UCSD-AML1 (cell line): ENCODE data around the gene AMZ2.
"Not testable (repeated sequence)": the region's sequence is repeated elsewhere in the genome, so short reads cannot be mapped to it uniquely, and the experiment has no call there.

Experiments
- DNase-seq: peaks from one replicate; lab custom pipeline; 2025; ENCODE audit not compliant: unreplicated experiment; lab: John Stamatoyannopoulos, UW

The AMZ2 gene

DNA sequence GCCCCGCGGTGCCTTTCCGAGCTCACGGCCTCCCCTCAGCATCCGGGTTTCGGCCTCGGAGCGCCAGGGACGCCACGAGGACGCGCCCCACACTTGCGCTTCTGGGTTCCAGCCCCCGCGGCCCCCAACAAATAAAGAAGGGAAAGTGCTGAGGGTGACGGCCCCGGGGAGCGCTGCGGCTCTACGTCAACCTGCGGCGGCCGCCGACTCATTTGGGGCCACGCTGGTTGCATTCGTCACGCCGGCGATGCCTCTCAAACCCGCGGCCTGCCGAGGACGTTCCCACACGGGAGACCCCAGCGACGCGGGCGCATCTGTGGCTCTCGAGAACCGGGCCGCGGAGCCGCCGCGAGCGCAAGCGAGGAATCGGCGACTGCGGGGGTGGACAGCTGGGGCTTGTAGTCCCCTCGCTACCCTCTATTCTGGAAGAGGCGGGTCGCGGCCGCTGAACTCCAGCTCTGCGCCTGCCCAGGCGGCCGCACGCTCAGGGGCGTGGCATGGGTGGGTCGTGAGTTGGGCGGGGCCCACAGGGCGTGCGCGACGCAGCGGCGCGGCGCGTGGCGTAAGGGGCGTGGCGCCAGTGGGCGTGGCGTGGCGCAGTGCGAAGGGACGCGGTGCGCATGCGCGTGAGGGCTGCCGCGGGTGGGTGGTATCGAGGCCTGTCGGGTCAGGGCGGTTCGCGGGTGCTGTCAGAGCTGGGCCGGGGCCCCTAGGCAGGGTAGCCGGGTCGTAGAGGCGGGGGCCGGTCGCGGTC lies at the start of gene AMZ2:
Gene AMZ2, plus strand, starts transcription at position 599 of the 754 bp plus-strand sequence. CDS start 2,145 bp downstream, outside the sequence.
- peak; percentile 98 for DNase-seq

GRCh38 chr17:68198931-68199836 lies 48.7 kb upstream of the AMZ2 start:
- no peak for DNase-seq

DNA sequence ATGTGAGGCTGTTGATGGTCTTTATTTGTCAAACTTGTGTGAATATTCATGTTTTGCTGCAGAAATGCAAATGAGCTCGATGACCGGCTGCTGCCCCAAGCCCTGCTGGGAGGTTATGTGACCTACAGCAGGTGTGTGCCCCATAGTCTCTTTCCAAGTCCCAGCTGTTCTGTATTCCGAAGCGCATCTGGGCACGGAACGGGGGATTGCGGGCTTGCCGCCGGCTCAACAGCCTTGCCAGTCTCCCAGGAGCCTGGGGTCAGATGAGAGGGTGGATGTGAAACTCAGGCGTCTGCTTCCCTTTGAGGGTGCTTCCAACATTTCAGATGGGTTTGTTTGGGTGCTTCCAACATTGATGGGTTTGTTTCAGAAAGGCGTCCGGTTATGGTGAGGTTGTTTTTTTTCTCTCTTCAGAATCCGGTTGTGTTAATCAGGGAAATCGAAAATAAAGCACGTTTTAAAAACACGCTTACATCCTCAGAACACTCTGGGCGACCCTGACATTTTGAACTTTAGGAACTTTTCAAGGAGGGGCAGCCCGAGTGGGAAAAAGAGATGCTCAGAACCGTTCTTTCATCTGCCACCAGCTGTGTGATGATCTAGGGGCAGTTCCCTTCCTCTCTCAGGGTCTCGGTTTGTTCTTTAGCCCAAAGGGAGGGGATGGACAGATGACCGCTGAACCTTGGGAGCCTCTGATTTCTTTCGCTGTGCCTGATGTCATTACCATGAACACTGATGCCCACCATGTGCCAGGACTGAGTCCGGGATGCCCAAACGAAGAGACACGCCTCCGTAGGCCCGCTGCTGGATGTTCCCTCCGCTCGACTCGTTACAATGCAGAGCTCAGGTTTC lies 47.8 kb upstream of the AMZ2 start:
- DNase-seq, result no peak

- peak; percentile 79 for DNase-seq
These were observed 47.0 kb upstream of the AMZ2 start for GRCh38 chr17:68200689-68201417.

DNA sequence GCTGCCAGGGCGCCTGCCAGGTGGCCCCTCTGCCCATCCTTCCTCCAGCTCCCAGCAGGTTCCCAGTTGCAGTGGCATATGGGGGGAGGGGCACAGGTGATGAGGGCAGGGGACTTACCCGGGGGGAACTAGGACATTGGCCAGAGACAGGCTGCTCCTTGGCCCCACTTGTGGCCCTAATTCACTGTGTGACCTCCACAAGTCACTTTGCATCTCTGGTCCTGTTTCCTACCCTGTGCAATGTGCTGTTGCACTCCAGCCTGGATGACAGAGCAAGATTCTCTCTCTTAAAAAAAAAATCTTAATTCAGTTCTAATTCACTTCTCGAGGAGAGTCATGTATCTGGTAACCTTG lies 46.4 kb upstream of the AMZ2 start:
- not testable (repeated sequence) for DNase-seq

DNA sequence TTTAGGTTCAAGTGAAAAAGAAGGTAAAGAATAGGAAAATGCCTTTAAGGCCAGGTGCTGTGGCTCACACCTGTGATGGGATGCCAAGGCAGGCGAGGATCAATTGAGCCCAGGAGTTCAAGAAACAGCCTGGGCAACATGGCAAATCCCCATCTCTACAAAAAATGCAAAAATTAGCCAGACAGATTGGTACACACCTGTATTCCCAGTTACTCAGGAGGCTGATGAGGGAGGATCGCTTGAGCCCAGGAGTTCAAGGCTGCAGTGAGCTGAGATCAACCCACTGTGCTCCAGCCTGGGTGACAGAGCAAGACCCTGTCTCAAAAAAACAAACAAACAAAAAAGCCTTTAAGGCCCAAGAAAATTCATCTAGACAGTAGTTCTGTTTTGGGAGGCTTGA lies 45.5 kb upstream of the AMZ2 start:
- DNase-seq, result not testable (repeated sequence)

DNA sequence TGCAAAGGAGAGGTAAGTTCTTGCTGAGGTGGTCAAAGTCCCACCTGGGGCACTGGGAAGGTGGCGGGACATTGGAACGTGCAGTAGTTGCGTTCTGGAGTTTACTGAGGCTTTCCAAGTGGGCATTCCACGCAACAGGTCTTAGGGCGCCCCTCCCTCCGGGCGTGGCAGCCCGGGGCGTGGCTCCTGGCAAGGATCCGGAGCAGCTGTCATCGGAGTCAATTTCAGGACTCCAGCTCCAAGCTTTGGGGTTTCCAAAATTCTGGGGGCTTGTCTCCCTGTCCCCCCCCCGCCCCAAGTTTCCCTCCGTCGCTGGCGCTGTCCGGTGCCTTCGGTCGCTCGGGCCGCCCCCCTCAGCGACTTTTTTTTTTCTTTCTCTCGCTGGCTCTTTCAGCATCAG lies 43.1 kb upstream of the AMZ2 start:
- no peak for DNase-seq

DNA sequence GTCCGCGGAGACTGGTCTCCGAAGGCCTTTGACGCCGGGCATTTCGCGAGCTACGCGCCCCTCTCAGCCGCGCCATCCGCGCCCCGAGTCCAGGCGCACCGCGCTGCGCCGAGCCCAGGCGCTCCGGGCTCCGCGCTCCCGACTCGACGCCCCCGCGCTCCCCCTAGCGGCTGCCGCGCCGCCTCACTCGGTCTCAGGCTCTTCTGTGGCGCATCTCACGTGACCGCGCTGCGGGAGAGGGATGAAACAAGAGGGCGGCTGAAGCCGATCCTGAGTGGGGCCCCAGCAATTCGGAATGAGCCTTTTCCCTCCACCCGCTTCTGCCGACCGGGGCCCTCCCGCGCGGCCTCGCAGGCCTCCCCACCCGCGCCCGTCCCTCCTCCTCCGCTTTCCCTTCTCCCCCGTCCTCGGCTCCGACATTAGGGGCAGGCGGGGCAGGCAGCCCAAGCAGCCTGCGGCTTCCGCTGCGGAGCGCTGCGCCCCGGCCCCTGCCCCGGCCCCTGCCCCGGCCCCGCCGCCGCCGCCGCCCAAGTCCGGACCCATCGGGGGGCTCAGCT lies 42.5 kb upstream of the AMZ2 start:
- peak; percentile 89 for DNase-seq

DNA sequence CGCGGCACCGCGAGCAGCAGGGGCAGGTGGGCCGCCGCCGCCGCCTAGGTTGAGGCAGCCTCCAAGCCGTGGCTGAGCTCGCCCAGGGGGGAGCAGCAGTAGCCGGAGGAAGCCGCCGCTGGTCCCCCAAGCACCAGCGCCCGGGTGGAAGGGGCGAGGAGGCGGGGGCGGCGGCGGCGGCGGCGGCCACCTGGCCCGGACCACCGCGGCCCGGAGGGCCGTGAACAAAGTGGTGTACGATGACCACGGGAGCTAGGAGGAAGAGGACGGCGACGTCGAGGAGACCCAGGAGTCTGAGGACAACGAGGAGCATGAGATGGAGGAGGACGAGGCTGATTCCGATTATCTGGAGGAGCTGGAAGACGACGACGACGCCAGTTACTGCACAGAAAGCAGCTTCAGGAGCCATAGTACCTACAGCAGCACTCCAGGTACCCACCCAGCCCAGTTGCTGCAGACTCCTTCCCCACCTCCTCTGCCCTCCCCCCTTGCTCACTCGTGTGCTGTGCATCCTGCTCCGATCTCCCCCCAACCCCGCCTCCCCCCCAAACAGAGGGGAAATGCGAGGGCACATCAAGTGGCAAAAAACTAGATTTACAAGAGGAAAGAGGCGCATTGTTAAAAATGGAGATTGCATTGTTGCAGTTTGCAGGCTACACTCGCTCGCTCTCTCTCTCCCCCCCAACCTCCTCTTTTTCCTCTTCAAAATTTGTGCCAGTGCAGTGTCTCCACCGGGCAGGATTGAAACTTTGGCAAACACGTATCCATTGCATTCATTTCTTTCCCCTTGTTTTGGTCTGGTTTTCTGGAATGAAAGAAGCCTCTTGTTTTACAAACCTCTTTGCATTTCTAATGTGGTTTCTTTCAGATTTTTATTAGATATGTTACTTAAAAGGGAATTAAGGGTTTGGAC lies 41.8 kb upstream of the AMZ2 start:
- DNase-seq, result no peak

DNA sequence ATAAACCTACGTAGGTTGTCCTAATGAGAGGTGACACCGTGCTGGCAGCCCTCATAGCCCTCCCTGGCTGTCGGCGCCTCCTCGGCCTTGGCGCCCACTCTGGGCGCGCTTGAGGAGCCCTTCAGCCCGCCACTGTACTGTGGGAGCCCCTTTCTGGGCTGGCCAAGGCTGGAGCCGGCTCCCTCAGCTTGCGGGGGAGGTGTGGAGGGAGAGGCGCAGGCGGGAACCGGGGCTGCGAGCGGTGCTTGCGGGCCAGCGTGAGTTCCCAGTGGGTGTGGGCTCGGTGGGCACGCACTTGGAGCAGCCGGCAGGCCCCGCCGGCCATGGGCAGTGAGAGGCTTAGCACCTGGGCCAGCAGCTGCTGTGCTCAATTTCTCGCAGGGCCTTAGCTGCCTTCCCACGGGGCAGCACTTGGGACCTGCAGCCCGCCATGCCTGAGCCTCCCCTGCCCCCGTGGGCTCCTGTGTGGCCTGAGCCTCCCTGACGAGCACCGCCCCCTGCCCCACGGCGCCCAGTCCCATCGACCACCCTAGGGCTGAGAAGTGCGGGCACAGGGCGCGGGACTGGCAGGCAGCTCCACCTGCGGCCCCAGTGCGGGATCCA lies 40.1 kb upstream of the AMZ2 start:
- no peak for DNase-seq

GRCh38 chr17:68208651-68209050 lies 39.2 kb upstream of the AMZ2 start:
- DNase-seq, result not testable (repeated sequence)

DNA sequence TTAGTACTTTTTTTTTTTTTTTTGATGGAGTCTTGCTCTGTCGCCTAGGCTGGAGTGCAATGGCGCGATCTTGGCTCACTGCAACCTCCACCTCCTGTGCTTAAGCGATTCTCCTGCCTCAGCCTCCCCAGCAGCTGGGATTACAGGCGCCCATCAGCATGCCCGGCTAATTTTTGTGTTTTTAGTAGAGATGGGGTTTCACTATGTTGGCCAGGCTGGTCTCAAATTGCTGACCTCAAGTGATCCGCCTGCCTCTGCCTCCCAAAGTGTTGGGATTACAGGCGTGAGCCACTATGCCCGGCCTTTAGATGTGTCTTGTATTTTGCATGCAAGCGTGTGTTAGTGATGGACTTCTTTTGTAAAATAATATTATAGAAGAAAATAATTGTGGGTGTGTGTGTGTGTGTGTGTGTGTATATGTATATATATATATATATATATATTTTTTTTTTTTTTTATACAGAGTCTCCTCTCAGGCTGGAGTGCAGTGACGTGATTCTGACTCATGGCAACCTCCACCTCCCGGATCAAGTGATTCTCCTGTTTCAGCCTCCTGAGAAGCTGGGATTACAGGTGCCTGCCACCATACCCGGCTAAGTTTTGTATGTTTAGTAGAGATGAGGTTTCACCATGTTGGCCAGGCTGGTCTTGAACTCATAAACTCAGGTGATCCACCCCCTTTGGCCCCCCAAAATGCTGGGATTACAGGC lies 38.5 kb upstream of the AMZ2 start:
- not testable (repeated sequence) for DNase-seq

GRCh38 chr17:68210570-68211315 lies 37.1 kb upstream of the AMZ2 start:
- no peak for DNase-seq

DNA sequence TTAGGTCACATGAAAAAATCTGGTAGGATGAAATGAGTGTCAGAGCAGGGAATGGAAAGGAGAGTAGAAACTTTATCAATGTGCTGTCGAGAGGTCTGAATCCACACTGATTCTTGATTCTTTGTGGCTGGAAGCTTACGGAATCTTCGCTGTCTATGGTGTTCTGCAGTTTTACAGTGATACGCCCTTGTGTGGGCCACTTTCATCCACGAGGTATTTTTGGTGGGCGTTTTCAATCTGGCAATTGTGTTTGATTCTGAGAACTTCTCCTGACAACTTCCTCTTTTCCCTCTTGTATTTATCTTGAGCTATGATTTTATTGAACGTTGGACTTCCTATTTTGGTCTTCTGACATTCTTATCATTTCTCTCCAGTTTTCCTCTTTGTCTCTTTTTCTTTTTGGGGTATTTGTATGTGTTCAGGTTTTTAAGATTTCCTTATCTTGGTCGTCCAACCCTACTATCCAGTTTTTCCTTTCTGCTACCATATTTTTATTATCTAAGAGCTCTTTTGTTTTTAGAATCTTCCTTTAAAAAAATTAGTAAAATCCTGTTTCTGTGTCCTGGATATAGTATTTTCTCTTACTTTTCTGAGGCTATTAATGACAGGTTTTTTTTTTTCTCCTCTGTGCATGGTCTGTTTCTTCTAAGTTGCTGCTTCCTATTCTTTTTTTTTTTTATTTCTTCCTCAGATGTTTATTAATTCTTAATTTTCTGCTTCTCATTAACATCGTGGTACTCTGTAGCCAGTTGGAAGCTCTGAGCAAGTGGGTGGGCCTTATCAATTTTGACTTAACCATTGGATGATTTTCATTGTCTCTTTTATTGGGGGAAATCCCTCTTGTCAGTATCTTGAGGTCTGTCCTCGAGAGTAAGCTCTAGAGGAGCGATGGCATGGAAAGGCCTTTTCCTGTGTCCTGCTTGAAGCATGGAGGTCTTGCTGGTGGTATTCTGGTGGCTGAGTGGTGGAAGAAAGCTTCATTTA lies 34.1 kb upstream of the AMZ2 start:
- not testable (repeated sequence) for DNase-seq

DNA sequence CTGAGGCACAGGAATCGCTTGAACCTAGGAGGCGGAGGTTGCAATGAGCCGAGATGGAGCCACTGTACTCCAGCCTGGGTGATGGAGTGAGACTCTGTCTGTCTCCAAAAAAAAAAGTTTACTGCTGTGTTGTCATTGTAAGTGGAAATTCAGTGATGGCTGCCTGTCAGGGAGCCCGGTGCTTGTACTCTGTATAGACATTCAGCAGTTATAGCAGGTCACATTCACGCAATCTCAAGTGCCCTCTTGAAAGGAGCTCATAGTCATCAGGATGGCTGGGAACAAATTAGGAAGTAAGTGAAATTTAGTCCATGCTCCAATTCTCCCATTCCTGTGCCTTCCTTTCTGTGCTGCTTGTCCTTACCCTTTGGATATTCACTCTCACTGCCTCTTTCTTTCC lies 32.4 kb upstream of the AMZ2 start:
- DNase-seq, result not testable (repeated sequence)

DNA sequence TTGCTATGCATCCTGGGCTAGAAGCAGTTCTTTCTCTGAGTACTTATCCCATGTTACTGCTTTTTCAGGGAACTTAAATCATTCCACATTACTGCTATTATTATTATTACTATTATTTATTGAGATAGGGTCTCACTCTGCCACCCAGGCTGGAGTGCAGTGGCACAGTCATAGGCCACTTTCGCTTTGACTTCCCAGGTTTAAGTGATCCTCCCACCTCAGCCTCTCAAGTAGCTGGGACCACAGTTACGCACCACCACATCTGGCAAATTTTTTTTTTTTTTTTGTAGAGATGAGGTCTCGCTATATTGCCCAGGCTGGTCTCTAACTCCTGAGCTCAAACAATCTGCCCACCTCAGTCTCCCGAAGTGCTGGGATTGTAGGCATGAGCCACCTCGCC lies 28.4 kb upstream of the AMZ2 start:
- not testable (repeated sequence) for DNase-seq
